CD4-positive, alpha-beta memory T cell (primary cell): Measurements from ENCODE around the gene SORL1. TPM values are rescaled to one million over a fixed set of nuclear protein-coding genes. Genes with fewer than 3 reads are reported as not detected.

Experiments used
- CTCF ChIA-PET: fragments of 350-600 bp; sonication (Branson Sonifier 250); formaldehyde crosslinking; loops from one replicate; lab custom pipeline; 2021; ENCODE audit warnings: inconsistent platforms; ENCODE audit not compliant: partially characterized antibody; lab: Charles Lee
- POLR2A ChIA-PET: fragments of 350-600 bp; sonication (Branson Sonifier 250); formaldehyde crosslinking; loops from one replicate; lab custom pipeline; 2021; ENCODE audit not compliant: partially characterized antibody; lab: Charles Lee
- DNase-seq, 5 donors: peaks; one replicate each; pipeline versions ENCODE4 v3.0.0 to v3.0.0-alpha.2; 2020 to 2022; ENCODE audit warnings: mixed read lengths in 1 of 5
- H3K27ac ChIP-seq: one replicate; pipeline ENCODE4 v1.7.0; 2013; ENCODE audit warnings: low read depth, low read length
- H3K27me3 ChIP-seq: 2 replicates; pipeline ENCODE4 v1.7.0; 2013; ENCODE audit warnings: mild to moderate bottlenecking, low read length, moderate library complexity; ENCODE audit not compliant: insufficient read depth
- H3K36me3 ChIP-seq: 2 replicates; pipeline ENCODE4 v1.7.0; 2013; ENCODE audit warnings: mild to moderate bottlenecking, low read length, moderate library complexity; ENCODE audit not compliant: insufficient read depth
- H3K4me1 ChIP-seq: 2 replicates; pipeline ENCODE4 v1.7.0; 2013; ENCODE audit warnings: mild to moderate bottlenecking, low read length, moderate library complexity; ENCODE audit not compliant: insufficient read depth
- H3K4me3 ChIP-seq, 2 donors: one replicate each; pipeline ENCODE4 v1.7.0; 2013; ENCODE audit warnings: low read length in 2 of 2, mild to moderate bottlenecking in 1 of 2
- H3K9me3 ChIP-seq, 2 donors: one replicate each; pipeline ENCODE4 v1.7.0; 2013; ENCODE audit warnings: low read length in 2 of 2, control low read depth in 1 of 2; ENCODE audit not compliant: control insufficient read depth in 1 of 2
- H3K27ac Mint-ChIP-seq, 7 donors: one replicate each; pipeline ENCODE4 v1.8.0; 2020 to 2021; ENCODE audit warnings: mixed read lengths in 7 of 7, mild to moderate bottlenecking in 6 of 7, inconsistent platforms in 3 of 7, moderate library complexity in 3 of 7
- H3K27me3 Mint-ChIP-seq, 2 donors: one replicate each; pipeline ENCODE4 v1.8.0; 2020 to 2021; ENCODE audit warnings: mixed read lengths in 2 of 2
- H3K36me3 Mint-ChIP-seq, 2 donors: one replicate each; pipeline ENCODE4 v1.8.0; 2020 to 2021; ENCODE audit warnings: mixed read lengths in 2 of 2, inconsistent platforms in 1 of 2, mild to moderate bottlenecking in 1 of 2
- H3K4me1 Mint-ChIP-seq, 4 donors: one replicate each; pipeline ENCODE4 v1.8.0; 2020 to 2021; ENCODE audit warnings: mixed read lengths in 4 of 4, mild to moderate bottlenecking in 1 of 4
- H3K4me3 Mint-ChIP-seq, 8 donors: one replicate each; pipeline ENCODE4 v1.8.0; 2020 to 2021; ENCODE audit warnings: mixed read lengths in 8 of 8, mild to moderate bottlenecking in 7 of 8, moderate library complexity in 6 of 8, inconsistent platforms in 3 of 8
- H3K9me3 Mint-ChIP-seq, 8 donors: one replicate each; pipeline ENCODE4 v1.8.0; 2020 to 2021; ENCODE audit warnings: mixed read lengths in 8 of 8, mild to moderate bottlenecking in 5 of 8, inconsistent platforms in 3 of 8, moderate library complexity in 1 of 8
- intact Hi-C: fragments of 100-400 bp; cut with micrococcal nuclease; formaldehyde crosslinking; loops from one replicate; pipeline ENCODE4 v1.15.1; 2023
- polyA plus RNA-seq, 2 donors: library from polyadenylated mRNA; unstranded; fragments of 300-500 nt; fragmentation: Illumina TruSeq; gene quantifications; one replicate each; pipeline ENCODE4 v1.2.3, GENCODE V29; 2021
- total RNA-seq, 2 experiments: library from RNA; stranded (reverse); gene quantifications; one replicate each; pipeline ENCODE4 v1.2.3, GENCODE V29; 2021

The SORL1 gene
- total and polyA plus RNA-seq, 4 experiments from 2014 or later: 159 to 660 (median 446) TPM

GRCh38 chr11:121613724-121614123 is 161.6 kb downstream of the SORL1 start:
- Mint-ChIP-seq H3K4me3 (no peak overlapping the region), H3K36me3 (peaks cover 92 to 97% of the 10 kb centered on the region in 2 donors), H3K4me1 (peaks cover 0 to 4% (median under 1%) of the 10 kb centered on the region in 4 donors), H3K27ac (peak overlapping the region in 3 of 7 donors; percentile 4 to 65 (median 22)), H3K9me3 (peaks cover 0 to 2% (median 0%) of the 10 kb centered on the region in 8 donors), H3K27me3 (no peaks in the 10 kb centered on the region)
- no peak for DNase-seq
- ChIA-PET POLR2A (no interaction called here), CTCF (no interaction called here)
- no peak overlapping the region for H3K27ac ChIP-seq
- intact Hi-C loops: no loop called here
- H3K36me3 ChIP-seq: peaks cover 97% of the 10 kb centered on the region
- H3K9me3 ChIP-seq: no peaks in the 10 kb centered on the region
- no peaks in the 10 kb centered on the region for H3K27me3 ChIP-seq
- no peak overlapping the region for H3K4me3 ChIP-seq
- H3K4me1 ChIP-seq: no peaks in the 10 kb centered on the region

- no peak for DNase-seq
- H3K27ac Mint-ChIP-seq: peak overlapping the region in 1 of 7 donors; percentile 36
- POLR2A ChIA-PET: no interaction called here
- H3K27me3 Mint-ChIP-seq: no peaks in the 10 kb centered on the region
- Histone ChIP-seq H3K9me3 (no peaks in the 10 kb centered on the region), H3K36me3 (peaks cover 97% of the 10 kb centered on the region), H3K27ac (no peak overlapping the region), H3K4me3 (no peak overlapping the region), H3K27me3 (no peaks in the 10 kb centered on the region), H3K4me1 (no peaks in the 10 kb centered on the region)
- H3K4me1 Mint-ChIP-seq: peaks cover 0 to 4% (median under 1%) of the 10 kb centered on the region in 4 donors
- intact Hi-C loops: no loop called here
- peaks cover 89 to 97% of the 10 kb centered on the region in 2 donors for H3K36me3 Mint-ChIP-seq
- H3K4me3 Mint-ChIP-seq: no peak overlapping the region
- CTCF ChIA-PET: no interaction called here
- peaks cover 0 to 2% (median 0%) of the 10 kb centered on the region in 8 donors for H3K9me3 Mint-ChIP-seq
These were observed 162.6 kb downstream of the SORL1 start for GRCh38 chr11:121614636-121615240.

- Histone ChIP-seq H3K27ac (no peak overlapping the region), H3K4me3 (no peak overlapping the region), H3K4me1 (no peaks in the 10 kb centered on the region), H3K36me3 (peaks cover 97% of the 10 kb centered on the region), H3K27me3 (no peaks in the 10 kb centered on the region), H3K9me3 (no peaks in the 10 kb centered on the region)
- peaks cover 0 to 2% (median 0%) of the 10 kb centered on the region in 8 donors for H3K9me3 Mint-ChIP-seq
- H3K36me3 Mint-ChIP-seq: peaks cover 87 to 97% of the 10 kb centered on the region in 2 donors
- POLR2A ChIA-PET: no interaction called here
- H3K27ac Mint-ChIP-seq: peak overlapping the region in 2 of 7 donors; percentile 25 to 36
- intact Hi-C loops: no loop called here
- CTCF ChIA-PET: interaction anchor here (0.5 to 1.3 kb wide), 4 partner anchors 8 to 367 kb away, joined by 3 to 4 read pairs (median 3); no protein-coding TSS in a partner anchor
- H3K4me3 Mint-ChIP-seq: no peak overlapping the region
- no peaks in the 10 kb centered on the region for H3K27me3 Mint-ChIP-seq
- no peak for DNase-seq
- H3K4me1 Mint-ChIP-seq: peaks cover 0 to 4% (median 2%) of the 10 kb centered on the region in 4 donors
These were observed 163.4 kb downstream of the SORL1 start for GRCh38 chr11:121615501-121615900.

GRCh38 chr11:121618516-121618915 is 166.4 kb downstream of the SORL1 start:
- no peaks in the 10 kb centered on the region for H3K27me3 ChIP-seq
- Mint-ChIP-seq H3K36me3 (peaks cover 91 to 100% of the 10 kb centered on the region in 2 donors), H3K4me1 (peaks cover 0 to 4% (median 2%) of the 10 kb centered on the region in 4 donors), H3K9me3 (peaks cover 0 to 2% (median 0%) of the 10 kb centered on the region in 8 donors), H3K27ac (no peak overlapping the region), H3K4me3 (no peak overlapping the region), H3K27me3 (no peaks in the 10 kb centered on the region)
- intact Hi-C loops: no loop called here
- no peak overlapping the region for H3K27ac ChIP-seq
- ChIA-PET POLR2A (no interaction called here), CTCF (interaction anchor here (0.8 to 1.7 kb wide), 2 partner anchors 26 to 34 kb away, joined by 3 read pairs; no protein-coding TSS in a partner anchor)
- no peaks in the 10 kb centered on the region for H3K4me1 ChIP-seq
- H3K36me3 ChIP-seq: peaks cover 98% of the 10 kb centered on the region
- no peak overlapping the region for H3K4me3 ChIP-seq
- no peaks in the 10 kb centered on the region for H3K9me3 ChIP-seq
- DNase-seq: no peak

- Histone ChIP-seq H3K27ac (no peak overlapping the region), H3K36me3 (peaks cover 97% of the 10 kb centered on the region), H3K9me3 (no peaks in the 10 kb centered on the region), H3K4me3 (no peak overlapping the region), H3K4me1 (no peaks in the 10 kb centered on the region), H3K27me3 (no peaks in the 10 kb centered on the region)
- ChIA-PET POLR2A (no interaction called here), CTCF (interaction anchor here (1.0 kb wide), 1 partner anchor 431 kb away, joined by 3 read pairs; no protein-coding TSS in a partner anchor)
- Mint-ChIP-seq H3K4me3 (no peak overlapping the region), H3K9me3 (no peaks in the 10 kb centered on the region), H3K27me3 (no peaks in the 10 kb centered on the region), H3K27ac (peak overlapping the region in 3 of 7 donors; percentile 3 to 22 (median 19)), H3K4me1 (peaks cover 0 to 3% (median under 1%) of the 10 kb centered on the region in 4 donors), H3K36me3 (peaks cover 92 to 98% of the 10 kb centered on the region in 2 donors)
- intact Hi-C loops: no loop called here
- no peak for DNase-seq
These were observed 173.8 kb downstream of the SORL1 start for GRCh38 chr11:121625777-121626506.

- CTCF ChIA-PET: no interaction called here
- intact Hi-C loops: no loop called here
These were observed 174.4 kb downstream of the SORL1 start for GRCh38 chr11:121626507-121626875.

GRCh38 chr11:121626980-121627379 is 174.9 kb downstream of the SORL1 start:
- no peak for DNase-seq
- H3K9me3 ChIP-seq: no peaks in the 10 kb centered on the region
- intact Hi-C loops: no loop called here
- POLR2A ChIA-PET: interaction anchor here (1.5 kb wide), 1 partner anchor 162 kb away, joined by 3 read pairs; no protein-coding TSS in a partner anchor
- H3K27me3 ChIP-seq: no peaks in the 10 kb centered on the region
- Mint-ChIP-seq H3K27ac (no peak overlapping the region), H3K27me3 (no peaks in the 10 kb centered on the region), H3K36me3 (peaks cover 83 to 98% of the 10 kb centered on the region in 2 donors), H3K4me1 (peaks cover 0 to 3% (median under 1%) of the 10 kb centered on the region in 4 donors), H3K9me3 (no peaks in the 10 kb centered on the region), H3K4me3 (no peak overlapping the region)
- H3K27ac ChIP-seq: no peak overlapping the region
- H3K4me1 ChIP-seq: no peaks in the 10 kb centered on the region
- CTCF ChIA-PET: no interaction called here
- peaks cover 94% of the 10 kb centered on the region for H3K36me3 ChIP-seq
- no peak overlapping the region for H3K4me3 ChIP-seq

More at GRCh38 chr11:121626507-121626875, 174.4 kb downstream of the SORL1 start:
- Histone ChIP-seq H3K9me3 (no peaks in the 10 kb centered on the region), H3K27me3 (no peaks in the 10 kb centered on the region), H3K27ac (no peak overlapping the region), H3K4me1 (no peaks in the 10 kb centered on the region), H3K4me3 (no peak overlapping the region), H3K36me3 (peaks cover 94% of the 10 kb centered on the region)
- H3K27me3 Mint-ChIP-seq: no peaks in the 10 kb centered on the region
- H3K4me1 Mint-ChIP-seq: peaks cover 0 to 3% (median under 1%) of the 10 kb centered on the region in 4 donors
- no peak for DNase-seq
- no peak overlapping the region for H3K27ac Mint-ChIP-seq
- no peak overlapping the region for H3K4me3 Mint-ChIP-seq
- H3K36me3 Mint-ChIP-seq: peaks cover 87 to 98% of the 10 kb centered on the region in 2 donors
- H3K9me3 Mint-ChIP-seq: no peaks in the 10 kb centered on the region
- POLR2A ChIA-PET: no interaction called here
